ENCODE data around the gene FAR1. TPM values are rescaled to one million over a fixed set of nuclear protein-coding genes. Genes with fewer than 3 reads are reported as not detected.

FAR1 gene
- total RNA-seq, 1 donor from 2014 or later: 90.2 TPM

DNA sequence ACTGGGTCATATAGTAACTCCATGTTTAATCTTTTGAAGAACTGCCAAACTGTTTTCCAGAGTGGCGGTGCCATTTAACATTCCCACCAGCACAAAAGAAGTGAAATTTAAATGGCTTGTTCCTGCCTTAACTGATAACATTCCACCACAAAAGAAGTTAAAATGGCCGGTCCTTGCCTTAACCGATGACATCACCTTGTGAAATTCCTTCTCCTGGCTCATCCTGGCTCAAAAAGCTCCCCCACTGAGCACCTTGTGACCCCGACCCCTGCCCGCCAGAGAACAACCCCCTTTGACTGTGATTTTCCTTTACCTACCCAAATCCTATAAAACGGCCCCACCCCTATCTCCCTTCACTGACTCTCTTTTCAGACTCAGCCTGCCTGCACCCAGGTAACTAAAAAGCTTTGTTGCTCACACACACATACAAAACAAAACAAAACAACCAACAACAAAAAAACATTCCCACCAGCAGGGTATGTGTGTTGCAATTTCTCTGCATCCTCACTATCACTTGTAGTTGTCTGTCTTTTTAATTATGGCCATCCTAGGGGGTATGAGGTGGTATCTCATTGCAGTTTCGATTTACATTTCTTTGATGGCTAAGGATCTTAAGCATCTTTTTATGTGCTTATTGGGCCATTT lies 109.0 kb downstream of the FAR1 start:
- no peak for DNase-seq

- no peak for DNase-seq
Observed at GRCh38 chr11:13778345-13778744, 109.9 kb downstream of the FAR1 start.

DNA sequence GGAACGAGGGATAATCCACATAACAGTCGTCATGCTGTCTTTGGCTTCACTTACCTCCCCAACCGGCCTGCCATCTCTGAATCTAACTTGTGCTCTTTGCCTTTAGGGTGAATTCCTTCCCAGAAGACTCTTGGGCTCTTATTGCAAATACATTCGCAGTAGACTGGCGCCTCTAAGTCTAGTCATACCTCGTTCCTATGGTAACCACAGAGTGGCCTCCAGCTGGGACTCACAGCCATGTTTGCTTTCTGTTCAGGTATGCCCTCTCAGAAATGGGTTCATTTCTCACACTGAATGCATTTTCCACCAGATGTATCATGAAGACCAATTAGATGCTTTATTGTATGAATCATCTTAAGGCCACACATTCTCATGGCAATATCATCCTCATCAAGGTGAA lies 112.7 kb downstream of the FAR1 start:
- DNase-seq: no peak

Small RNA genes within 50 kb of the gene (small RNA-seq; reads per million reads assigned to genes)
- not detected for gene AC013828.1
- not detected for gene RF00019
- not detected for gene RPL39P26

Other genes with a start within 250 kb of the FAR1 start
- 205 TPM for gene BTBD10, start 205.4 kb upstream of the FAR1 start, total RNA-seq
- not detected for gene PTH, start 172.7 kb upstream of the FAR1 start, total RNA-seq